ENCODE data around the gene ANKRD11. TPM values are rescaled to one million over a fixed set of nuclear protein-coding genes. Genes with fewer than 3 reads are reported as not detected.

ANKRD11 gene
- total and polyA plus RNA-seq, 2 donors (not counting 3 experiments of a cell fraction or from before 2014, with no cell fraction given): 55.8 to 191 TPM

DNA sequence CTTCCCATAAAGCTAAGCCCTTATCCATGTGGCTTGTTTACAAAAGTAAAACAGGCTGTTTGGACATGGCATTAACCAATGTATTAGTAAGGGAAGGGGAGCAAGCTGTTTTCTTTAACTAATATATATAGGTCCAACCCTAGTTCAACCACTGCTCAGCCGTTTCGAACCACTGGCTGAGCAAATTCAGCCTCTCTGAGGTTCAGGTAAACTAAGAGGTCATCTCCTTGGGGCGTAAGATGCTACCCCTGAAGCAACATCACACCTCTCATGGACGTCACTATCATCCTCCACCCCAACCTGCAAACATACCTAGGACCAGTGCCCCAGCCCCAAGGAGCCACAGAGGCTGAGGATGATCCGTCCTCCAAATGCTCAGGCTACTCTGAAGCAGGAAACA, 45.2 kb downstream of the ANKRD11 start:
- no peaks in the 10 kb centered on the region for H3K9me3 ChIP-seq (replicated peaks; ENCODE audit: control insufficient read depth, insufficient read depth, low read length)
- DNase-seq (ENCODE audit: low read depth, low spot score) (no peak), FAIRE-seq (no peak)
- H3K79me2 ChIP-seq (ENCODE audit: control insufficient read depth, insufficient read depth, low read length): peaks cover 99% of the 10 kb centered on the region
- no peaks in the 10 kb centered on the region for H3K27me3 ChIP-seq (ENCODE audit: control insufficient read depth in 2 of 2, insufficient read depth in 2 of 2, low read length in 2 of 2)
- no peak overlapping the region for H3K9ac ChIP-seq (replicated peaks; ENCODE audit: extremely low read depth, insufficient read depth, low read length)
- no peaks in the 10 kb centered on the region for H3K9me1 ChIP-seq (replicated peaks; ENCODE audit: control insufficient read depth, extremely low read depth, insufficient read depth, low read length)
- POLR2A ChIA-PET: no interaction called here
- no peak overlapping the region for H2AFZ ChIP-seq (ENCODE audit: low read depth, low read length)
- no peak overlapping the region for H3K4me2 ChIP-seq (ENCODE audit: insufficient read depth, low read length)
- BruUV-seq (replicated peaks): no TSS peak
- no peaks in the 10 kb centered on the region for H4K20me1 ChIP-seq (replicated peaks; ENCODE audit: control insufficient read depth, extremely low read depth, insufficient read depth, low read length)
- TF ChIP-seq, protein P1, sequence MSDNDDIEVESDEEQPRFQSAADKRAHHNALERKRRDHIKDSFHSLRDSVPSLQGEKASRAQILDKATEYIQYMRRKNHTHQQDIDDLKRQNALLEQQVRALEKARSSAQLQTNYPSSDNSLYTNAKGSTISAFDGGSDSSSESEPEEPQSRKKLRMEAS (IDR thresholded peaks at IDR 0.05; ENCODE audit: insufficient read depth, insufficient read length): no peak
- TF ChIP-seq MYC (IDR thresholded peaks at IDR 0.05; ENCODE audit: low read depth, low read length): no peak
- no peak for TF ChIP-seq POLR2AphosphoS5 (IDR thresholded peaks at IDR 0.05; ENCODE audit: insufficient read depth, low read depth, low read length)
- no peak for TF ChIP-seq GATA2 (IDR thresholded peaks at IDR 0.05; ENCODE audit: insufficient read depth, insufficient read length, low read depth, low read length)
- TF ChIP-seq POLR2A (IDR thresholded peaks at IDR 0.05; ENCODE audit: low read depth, low read length): no peak
- TF ChIP-seq FOS (IDR thresholded peaks at IDR 0.05; ENCODE audit: borderline replicate concordance, insufficient read depth, low read length): no peak
- TF ChIP-seq EZH2 (IDR thresholded peaks at IDR 0.05; ENCODE audit: borderline replicate concordance, low read depth, low read length, severe bottlenecking): no peak
- TF ChIP-seq, protein P2, sequence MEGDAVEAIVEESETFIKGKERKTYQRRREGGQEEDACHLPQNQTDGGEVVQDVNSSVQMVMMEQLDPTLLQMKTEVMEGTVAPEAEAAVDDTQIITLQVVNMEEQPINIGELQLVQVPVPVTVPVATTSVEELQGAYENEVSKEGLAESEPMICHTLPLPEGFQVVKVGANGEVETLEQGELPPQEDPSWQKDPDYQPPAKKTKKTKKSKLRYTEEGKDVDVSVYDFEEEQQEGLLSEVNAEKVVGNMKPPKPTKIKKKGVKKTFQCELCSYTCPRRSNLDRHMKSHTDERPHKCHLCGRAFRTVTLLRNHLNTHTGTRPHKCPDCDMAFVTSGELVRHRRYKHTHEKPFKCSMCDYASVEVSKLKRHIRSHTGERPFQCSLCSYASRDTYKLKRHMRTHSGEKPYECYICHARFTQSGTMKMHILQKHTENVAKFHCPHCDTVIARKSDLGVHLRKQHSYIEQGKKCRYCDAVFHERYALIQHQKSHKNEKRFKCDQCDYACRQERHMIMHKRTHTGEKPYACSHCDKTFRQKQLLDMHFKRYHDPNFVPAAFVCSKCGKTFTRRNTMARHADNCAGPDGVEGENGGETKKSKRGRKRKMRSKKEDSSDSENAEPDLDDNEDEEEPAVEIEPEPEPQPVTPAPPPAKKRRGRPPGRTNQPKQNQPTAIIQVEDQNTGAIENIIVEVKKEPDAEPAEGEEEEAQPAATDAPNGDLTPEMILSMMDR (IDR thresholded peaks at IDR 0.05; ENCODE audit: extremely low read depth in 1 of 2, insufficient read depth in 1 of 2, low read depth in 1 of 2, low read length in 2 of 2): no peak
- TF ChIP-seq JUN (IDR thresholded peaks at IDR 0.05; ENCODE audit: borderline replicate concordance, insufficient read depth, insufficient read length, low read depth): no peak
- no peaks in the 10 kb centered on the region for H3K36me3 ChIP-seq (ENCODE audit: control insufficient read depth in 2 of 2, extremely low read depth in 1 of 2, insufficient read depth in 2 of 2, low read length in 2 of 2)
- CTCF ChIA-PET: interaction anchor here (1.0 to 2.1 kb wide), 3 partner anchors 10 to 50 kb away, joined by 3 to 7 read pairs (median 3); no protein-coding TSS in a partner anchor
- no peak overlapping the region for H3K4me3 ChIP-seq (replicated peaks in 1 of 3; ENCODE audit: insufficient read depth in 1 of 3, low read depth in 1 of 3, low read length in 3 of 3)
- H3K4me1 ChIP-seq (ENCODE audit: control insufficient read depth, extremely low read depth, insufficient read depth, low read length): peaks cover 27% of the 10 kb centered on the region
- intact Hi-C loops (cut with micrococcal nuclease): no loop called here
- dilution Hi-C loops (cut with MboI; ENCODE audit: extremely low pct_ligation_motif_present, low sequenced_read_pairs): no loop called here
- H3K27ac ChIP-seq (ENCODE audit: insufficient read depth, low read depth, low read length): no peak overlapping the region
